Endothelial cell of umbilical vein (primary cell): ENCODE data around the gene SORL1. TPM values are rescaled to one million over a fixed set of nuclear protein-coding genes. Genes with fewer than 3 reads are reported as not detected.

Experiments
- BruUV-seq: library from RNA; stranded (reverse); fragments of 400-500 nt; replicated peaks from 2 replicates; lab custom pipeline; 2021; lab: Mats Ljungman, UMichigan
- CTCF ChIA-PET: fragments of 300-600, 350-600 bp; sonication (Branson Sonifier 250); formaldehyde crosslinking; loops from one replicate; lab custom pipeline; 2021; ENCODE audit warnings: antibody characterized with exemption, inconsistent platforms; lab: Charles Lee
- POLR2A ChIA-PET: fragments of 300-600, 350-600 bp; sonication (Branson Sonifier 250); formaldehyde crosslinking; loops from one replicate; lab custom pipeline; 2021; ENCODE audit warnings: antibody characterized with exemption, inconsistent platforms; lab: Charles Lee
- DNase-seq: peaks from one replicate; pipeline ENCODE4 v3.0.0-alpha.2; 2011; ENCODE audit warnings: low read depth, low spot score
- FAIRE-seq: peaks from 2 replicates; lab custom pipeline; 2011; peaks lifted over from hg19 to GRCh38; lab: Jason Lieb, UNC
- H2AFZ ChIP-seq: 2 replicates; pipeline ENCODE4 v1.6.0; 2012; ENCODE audit warnings: low read depth, low read length, control low read depth, inconsistent platforms
- H3K27ac ChIP-seq: 2 replicates; pipeline ENCODE4 v1.5.1; 2011; ENCODE audit warnings: low read depth, mild to moderate bottlenecking, control low read depth, low read length, moderate library complexity; ENCODE audit not compliant: insufficient read depth
- H3K27me3 ChIP-seq, 2 experiments: 2 replicates each; pipeline versions ENCODE4 v1.6.0 to v1.6.1; 2011; ENCODE audit warnings: low read length in 2 of 2, mixed read lengths in 1 of 2; ENCODE audit not compliant: control insufficient read depth in 2 of 2, insufficient read depth in 2 of 2
- H3K36me3 ChIP-seq, 2 experiments: 2 replicates in 1 of 2; 3 replicates in 1 of 2; pipeline ENCODE4 v1.5.1; 2011; ENCODE audit warnings: low read length in 2 of 2, mild to moderate bottlenecking in 1 of 2, moderate library complexity in 1 of 2; ENCODE audit not compliant: control insufficient read depth in 2 of 2, insufficient read depth in 2 of 2; ENCODE audit errors: extremely low read depth in 1 of 2
- H3K4me1 ChIP-seq: 3 replicates; pipeline ENCODE4 v1.5.1; 2011; ENCODE audit warnings: mild to moderate bottlenecking, low read length; ENCODE audit not compliant: control insufficient read depth, insufficient read depth; ENCODE audit errors: extremely low read depth
- H3K4me2 ChIP-seq: 2 replicates; pipeline ENCODE4 v1.6.1; 2011; ENCODE audit warnings: low read length, control low read depth, mixed read lengths; ENCODE audit not compliant: insufficient read depth
- H3K4me3 ChIP-seq, 3 experiments: fragments of 200-600 bp in 1 of 3; sonication (generic), shearing (Covaris generic) in 1 of 3; replicated peaks in 1 of 3; 2 replicates each; pipeline ENCODE4 v1.5.1; 2011 to 2016; ENCODE audit warnings: control low read depth in 3 of 3, low read length in 3 of 3, mild to moderate bottlenecking in 2 of 3, inconsistent platforms in 1 of 3, low read depth in 1 of 3, moderate library complexity in 1 of 3; ENCODE audit not compliant: insufficient read depth in 1 of 3
- H3K79me2 ChIP-seq: 2 replicates; pipeline ENCODE4 v1.6.0; 2012; ENCODE audit warnings: low read length, inconsistent platforms; ENCODE audit not compliant: control insufficient read depth, insufficient read depth
- H3K9ac ChIP-seq: replicated peaks from 2 replicates; pipeline ENCODE3; 2011; ENCODE audit warnings: low read length, control low read depth; ENCODE audit not compliant: insufficient read depth; ENCODE audit errors: extremely low read depth
- H3K9me1 ChIP-seq: replicated peaks from 3 replicates; pipeline ENCODE4 v1.6.0; 2011; ENCODE audit warnings: mild to moderate bottlenecking, low read length; ENCODE audit not compliant: control insufficient read depth, insufficient read depth; ENCODE audit errors: extremely low read depth
- H3K9me3 ChIP-seq: replicated peaks from 2 replicates; pipeline ENCODE4 v1.5.1; 2012; ENCODE audit warnings: low read length, inconsistent platforms; ENCODE audit not compliant: control insufficient read depth, insufficient read depth
- H4K20me1 ChIP-seq: replicated peaks from 2 replicates; pipeline ENCODE3; 2011; ENCODE audit warnings: mild to moderate bottlenecking, low read length; ENCODE audit not compliant: control insufficient read depth, insufficient read depth; ENCODE audit errors: extremely low read depth
- EZH2 ChIP-seq: IDR thresholded peaks from 2 replicates; pipeline ENCODE4 v1.6.1; 2012; ENCODE audit warnings: borderline replicate concordance, low read depth, mild to moderate bottlenecking, moderate library complexity, low read length, inconsistent platforms; ENCODE audit not compliant: severe bottlenecking
- FOS ChIP-seq: IDR thresholded peaks from 2 replicates; pipeline ENCODE4 v1.6.1; 2011; ENCODE audit warnings: mild to moderate bottlenecking, low read length, moderate library complexity, borderline replicate concordance; ENCODE audit not compliant: insufficient read depth
- GATA2 ChIP-seq: IDR thresholded peaks from 2 replicates; pipeline ENCODE4 v1.7.0; 2011; ENCODE audit warnings: low read depth, mild to moderate bottlenecking, moderate library complexity, mixed read lengths, low read length; ENCODE audit not compliant: insufficient read length, insufficient read depth
- JUN ChIP-seq: IDR thresholded peaks from 2 replicates; pipeline ENCODE4 v1.6.1; 2011; ENCODE audit warnings: borderline replicate concordance, low read depth; ENCODE audit not compliant: insufficient read length, insufficient read depth
- MYC ChIP-seq: IDR thresholded peaks from one replicate; pipeline ENCODE4 v1.6.1; 2011; ENCODE audit warnings: mild to moderate bottlenecking, low read depth, low read length
- POLR2A ChIP-seq: IDR thresholded peaks from 2 replicates; pipeline ENCODE4 v1.6.1; 2012; ENCODE audit warnings: low read depth, mild to moderate bottlenecking, control low read depth, low read length
- POLR2AphosphoS5 ChIP-seq: IDR thresholded peaks from 2 replicates; pipeline ENCODE4 v1.6.1; 2012; ENCODE audit warnings: low read depth, mild to moderate bottlenecking, control low read depth, low read length, moderate library complexity; ENCODE audit not compliant: insufficient read depth
- dilution Hi-C: fragments of 300-500 bp; cut with MboI; formaldehyde crosslinking; loops from one replicate; pipeline ENCODE4 v1.15.0; 2019; ENCODE audit warnings: low sequenced_read_pairs; ENCODE audit not compliant: extremely low pct_ligation_motif_present
- intact Hi-C: fragments of 100-400 bp; cut with micrococcal nuclease; formaldehyde crosslinking; loops from one replicate; pipeline ENCODE4 v1.10.0; 2022
- polyA plus RNA-seq, 4 experiments: library from polyadenylated mRNA; depleted of rRNA in 3 of 4; stranded (reverse) in 3 of 4; unstranded in 1 of 4; fragments of >200 nt; gene quantifications; 2 replicates each; pipeline versions ENCODE4 v1.2.1 to v1.2.3, GENCODE V29; 2011 to 2012; ENCODE audit warnings: missing spikeins in 1 of 4
- total RNA-seq: library from RNA; stranded (reverse); gene quantifications from 2 replicates; pipeline ENCODE4 v1.2.3, GENCODE V29; 2021
- TF ChIP-seq, protein P1 (sequence below): IDR thresholded peaks from 2 replicates; pipeline ENCODE4 v1.6.1; 2011; ENCODE audit not compliant: insufficient read depth, insufficient read length
- TF ChIP-seq, protein P2 (sequence below), 2 donors: IDR thresholded peaks; 1 replicate in 1 of 2; 2 replicates in 1 of 2; pipeline ENCODE4 v1.5.1; 2011; ENCODE audit warnings: low read length in 2 of 2, mild to moderate bottlenecking in 2 of 2, moderate library complexity in 2 of 2, control low read depth in 1 of 2, inconsistent platforms in 1 of 2, low read depth in 1 of 2; ENCODE audit not compliant: insufficient read depth in 1 of 2; ENCODE audit errors: extremely low read depth in 1 of 2

Gene SORL1
- total and polyA plus RNA-seq, 2 donors (not counting 3 experiments of a cell fraction or from before 2014, with no cell fraction given), result 0.17 to 0.31 TPM

- FAIRE-seq (no peak), DNase-seq (no peak)
- Histone ChIP-seq H4K20me1 (no peaks in the 10 kb centered on the region), H3K4me2 (no peak overlapping the region), H3K9ac (no peak overlapping the region), H2AFZ (no peak overlapping the region), H3K27ac (no peak overlapping the region), H3K79me2 (no peaks in the 10 kb centered on the region), H3K9me1 (no peaks in the 10 kb centered on the region), H3K9me3 (no peaks in the 10 kb centered on the region), H3K4me3 (no peak overlapping the region), H3K4me1 (no peaks in the 10 kb centered on the region), H3K36me3 (no peaks in the 10 kb centered on the region), H3K27me3 (peaks cover 0 to 3% of the 10 kb centered on the region in 2 experiments)
- CTCF ChIA-PET, result no interaction called here
- intact Hi-C loops (no loop called here), dilution Hi-C loops (no loop called here)
- no TSS peak for BruUV-seq
- TF ChIP-seq GATA2 (no peak), POLR2A (no peak), JUN (no peak), POLR2AphosphoS5 (no peak), FOS (no peak), EZH2 (no peak), MYC (no peak)
- TF ChIP-seq, protein P1, sequence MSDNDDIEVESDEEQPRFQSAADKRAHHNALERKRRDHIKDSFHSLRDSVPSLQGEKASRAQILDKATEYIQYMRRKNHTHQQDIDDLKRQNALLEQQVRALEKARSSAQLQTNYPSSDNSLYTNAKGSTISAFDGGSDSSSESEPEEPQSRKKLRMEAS, result no peak
- TF ChIP-seq, protein P2, sequence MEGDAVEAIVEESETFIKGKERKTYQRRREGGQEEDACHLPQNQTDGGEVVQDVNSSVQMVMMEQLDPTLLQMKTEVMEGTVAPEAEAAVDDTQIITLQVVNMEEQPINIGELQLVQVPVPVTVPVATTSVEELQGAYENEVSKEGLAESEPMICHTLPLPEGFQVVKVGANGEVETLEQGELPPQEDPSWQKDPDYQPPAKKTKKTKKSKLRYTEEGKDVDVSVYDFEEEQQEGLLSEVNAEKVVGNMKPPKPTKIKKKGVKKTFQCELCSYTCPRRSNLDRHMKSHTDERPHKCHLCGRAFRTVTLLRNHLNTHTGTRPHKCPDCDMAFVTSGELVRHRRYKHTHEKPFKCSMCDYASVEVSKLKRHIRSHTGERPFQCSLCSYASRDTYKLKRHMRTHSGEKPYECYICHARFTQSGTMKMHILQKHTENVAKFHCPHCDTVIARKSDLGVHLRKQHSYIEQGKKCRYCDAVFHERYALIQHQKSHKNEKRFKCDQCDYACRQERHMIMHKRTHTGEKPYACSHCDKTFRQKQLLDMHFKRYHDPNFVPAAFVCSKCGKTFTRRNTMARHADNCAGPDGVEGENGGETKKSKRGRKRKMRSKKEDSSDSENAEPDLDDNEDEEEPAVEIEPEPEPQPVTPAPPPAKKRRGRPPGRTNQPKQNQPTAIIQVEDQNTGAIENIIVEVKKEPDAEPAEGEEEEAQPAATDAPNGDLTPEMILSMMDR (IDR thresholded peaks at IDR 0.05; ENCODE audit: extremely low read depth in 1 of 2, insufficient read depth in 1 of 2, low read depth in 1 of 2, low read length in 2 of 2), result no peak
- POLR2A ChIA-PET, result no interaction called here
Measured at GRCh38 chr11:121439337-121439736, 12.8 kb upstream of the SORL1 start.
